SKM-1 (cell line): ENCODE results near the gene ATAD3A.

Experiments
- DNase-seq: peaks from one replicate; lab custom pipeline; 2025; ENCODE audit not compliant: unreplicated experiment; lab: John Stamatoyannopoulos, UW

The ATAD3A gene

GRCh38 chr1:1537626-1538250 is 25.8 kb downstream of the ATAD3A start:
- DNase-seq: no peak

- DNase-seq: no peak
These were observed 26.4 kb downstream of the ATAD3A start for GRCh38 chr1:1538334-1538733.

GRCh38 chr1:1538989-1539309 is 27.0 kb downstream of the ATAD3A start:
- no peak for DNase-seq

- DNase-seq: no peak
These were observed 27.5 kb downstream of the ATAD3A start for GRCh38 chr1:1539310-1540089.

- no peak for DNase-seq
These were observed 28.3 kb downstream of the ATAD3A start, which contains the start of gene TMEM240 for GRCh38 chr1:1540090-1540817. TMEM240 (minus strand) TSS chr1:1540624; CDS start chr1:1540346, 278 bp downstream.

GRCh38 chr1:1540818-1541628 is 29.1 kb downstream of the ATAD3A start:
- DNase-seq: no peak

GRCh38 chr1:1541956-1542765 is 30.2 kb downstream of the ATAD3A start:
- no peak for DNase-seq

GRCh38 chr1:1542766-1543705 is 31.1 kb downstream of the ATAD3A start:
- DNase-seq: no peak

- DNase-seq: no peak
These were observed 31.7 kb downstream of the ATAD3A start for GRCh38 chr1:1543706-1544099.

- no peak for DNase-seq
These were observed 32.6 kb downstream of the ATAD3A start for GRCh38 chr1:1544544-1544943.

- DNase-seq: no peak
These were observed 34.2 kb downstream of the ATAD3A start for GRCh38 chr1:1545946-1546737.

- no peak for DNase-seq
These were observed 35.0 kb downstream of the ATAD3A start for GRCh38 chr1:1547011-1547410.

- DNase-seq: no peak
These were observed 35.5 kb downstream of the ATAD3A start for GRCh38 chr1:1547476-1547875.

GRCh38 chr1:1548591-1548990 is 36.6 kb downstream of the ATAD3A start:
- no peak for DNase-seq

GRCh38 chr1:1550087-1550486 is 38.1 kb downstream of the ATAD3A start:
- DNase-seq: no peak

- no peak for DNase-seq
These were observed 38.9 kb downstream of the ATAD3A start for GRCh38 chr1:1550591-1551432.

GRCh38 chr1:1551524-1552262 is 39.7 kb downstream of the ATAD3A start:
- DNase-seq: no peak
